Gastroesophageal sphincter (tissue), 4 donors: ENCODE measurements around the gene MYH11. TPM values are rescaled to one million over a fixed set of nuclear protein-coding genes. Genes with fewer than 3 reads are reported as not detected.

Source experiments
- ATAC-seq: fragments of 150-250 bp; one replicate; pipeline ENCODE4 v1.9.1; 2016; ENCODE audit warnings: mild to moderate bottlenecking, moderate library complexity
- H3K27ac ChIP-seq, 4 donors: fragments of 200-600 bp; sonication (generic) in 3 of 4; 1 replicate in 3 of 4; 2 replicates in 1 of 4; pipeline ENCODE4 v1.5.1; 2016 to 2019
- H3K27me3 ChIP-seq: fragments of 200-600 bp; sonication (generic); one replicate; pipeline ENCODE4 v1.5.1; 2019
- H3K36me3 ChIP-seq, 2 donors: fragments of 200-600 bp; sonication (generic); one replicate each; pipeline ENCODE4 v1.5.1; 2019; ENCODE audit warnings: control low read depth in 1 of 2
- H3K4me1 ChIP-seq, 3 donors: fragments of 200-600 bp; sonication (generic); 1 replicate in 2 of 3; 2 replicates in 1 of 3; pipeline ENCODE4 v1.5.1; 2016 to 2019; ENCODE audit warnings: control low read depth in 2 of 3
- H3K4me3 ChIP-seq, 2 donors: fragments of 200-600 bp; sonication (generic); one replicate each; pipeline ENCODE4 v1.5.1; 2019; ENCODE audit warnings: mild to moderate bottlenecking in 1 of 2, moderate library complexity in 1 of 2
- H3K9me3 ChIP-seq, 3 donors: fragments of 200-600 bp; sonication (generic); one replicate each; pipeline ENCODE4 v1.5.1; 2017 to 2019; ENCODE audit warnings: control low read depth in 2 of 3
- CTCF ChIP-seq, 4 experiments: fragments of 200-600 bp in 2 of 4; fragments of 450-650 bp in 2 of 4; sonication (generic) in 1 of 4; IDR thresholded peaks; one replicate each; pipeline ENCODE4 v1.5.1; 2017 to 2019; ENCODE audit warnings: antibody characterized with exemption in 4 of 4, mild to moderate bottlenecking in 2 of 4, moderate library complexity in 2 of 4
- EP300 ChIP-seq: sonication (generic); formaldehyde crosslinking; IDR thresholded peaks from one replicate; pipeline ENCODE4 v1.6.1; 2017; ENCODE audit warnings: antibody characterized with exemption, mild to moderate bottlenecking
- POLR2A ChIP-seq, 2 donors: fragments of 450-650 bp; IDR thresholded peaks; one replicate each; pipeline ENCODE4 v1.6.1; 2017; ENCODE audit warnings: antibody characterized with exemption in 2 of 2, mild to moderate bottlenecking in 2 of 2, moderate library complexity in 1 of 2
- POLR2AphosphoS5 ChIP-seq: sonication (generic); formaldehyde crosslinking; IDR thresholded peaks from one replicate; pipeline ENCODE4 v1.6.1; 2017; ENCODE audit warnings: antibody characterized with exemption
- WGBS, 2 donors: methylation state at CpG; one replicate each; pipeline ENCODE4 v1.1.5; 2018; ENCODE audit warnings: low coverage in 1 of 2; 5-methylcytosine and 5-hydroxymethylcytosine counted together
- total RNA-seq, 4 donors: library from RNA; depleted of rRNA; stranded (reverse); fragments of >200 nt; gene quantifications; one replicate each; pipeline ENCODE4 v1.1.0, GENCODE V29; 2016

The MYH11 gene
- total RNA-seq, 4 donors from 2014 or later = 7,231 to 23,237 (median 11,307) TPM

- Histone ChIP-seq H3K4me3 (no peak overlapping the region), H3K9me3 (no peaks in the 10 kb centered on the region), H3K27me3 (peaks cover 5% of the 10 kb centered on the region), H3K27ac (peak overlapping the region; percentile 40 to 97 (median 94)), H3K36me3 (peaks cover 0 to 10% of the 10 kb centered on the region in 2 donors), H3K4me1 (peaks cover 0 to 84% (median 12%) of the 10 kb centered on the region in 3 donors)
- ATAC-seq = no peak
- 80 to 89% methylated on average over 1 to 2 of the region's 3 CpGs for WGBS, 2 donors
- TF ChIP-seq POLR2A (IDR thresholded peaks at IDR 0.05) (no peak), EP300 (no peak), CTCF (IDR thresholded peaks at IDR 0.05) (no peak), POLR2AphosphoS5 (no peak)
Measured at GRCh38 chr16:15861996-15862395, 5.2 kb upstream of the MYH11 start.

GRCh38 chr16:15858921-15859668 lies 2.3 kb upstream of the MYH11 start:
- Histone ChIP-seq H3K4me3 (no peak overlapping the region), H3K36me3 (no peaks in the 10 kb centered on the region), H3K27ac (peak overlapping the region; percentile 91 to 97 (median 94)), H3K27me3 (peaks cover 8% of the 10 kb centered on the region), H3K4me1 (peaks cover 0 to 60% (median 12%) of the 10 kb centered on the region in 3 donors), H3K9me3 (no peaks in the 10 kb centered on the region)
- WGBS, 2 donors = 50 to 54% methylated on average over 8 to 11 of the region's 12 CpGs
- ATAC-seq = no peak
- TF ChIP-seq POLR2AphosphoS5 (peak; percentile 13), EP300 (no peak), CTCF (IDR thresholded peaks at IDR 0.05) (peak in 1 of 4 experiments; percentile 2), POLR2A (IDR thresholded peaks at IDR 0.05) (no peak)

GRCh38 chr16:15857724-15858560 lies 1.1 kb upstream of the MYH11 start:
- Histone ChIP-seq H3K9me3 (no peaks in the 10 kb centered on the region), H3K4me1 (peaks cover 0 to 52% (median 12%) of the 10 kb centered on the region in 3 donors), H3K36me3 (peaks cover 0 to under 1% of the 10 kb centered on the region in 2 donors), H3K27ac (peak overlapping the region; percentile 91 to 97 (median 94)), H3K4me3 (peak overlapping the region; percentile 54 to 70), H3K27me3 (peaks cover 8% of the 10 kb centered on the region)
- WGBS, 2 donors = 0 to 1% methylated on average over 12 to 13 of the region's 55 CpGs
- peak; percentile 33 for TF ChIP-seq POLR2AphosphoS5
- peak; percentile 40 to 52 for TF ChIP-seq POLR2A (IDR thresholded peaks at IDR 0.05)
- TF ChIP-seq CTCF (IDR thresholded peaks at IDR 0.05) = no peak
- no peak for TF ChIP-seq EP300
- peak; percentile 84 for ATAC-seq

GRCh38 chr16:15856182-15856581 lies 646 bp downstream of the MYH11 start:
- Histone ChIP-seq H3K27me3 (peaks cover 8% of the 10 kb centered on the region), H3K4me3 (peak overlapping the region; percentile 54 to 70), H3K27ac (peak overlapping the region; percentile 74 to 97 (median 94)), H3K9me3 (no peaks in the 10 kb centered on the region), H3K36me3 (peaks cover 0 to 7% of the 10 kb centered on the region in 2 donors), H3K4me1 (peaks cover 0 to 52% (median 12%) of the 10 kb centered on the region in 3 donors)
- TF ChIP-seq POLR2A (IDR thresholded peaks at IDR 0.05) (no peak), CTCF (IDR thresholded peaks at IDR 0.05) (no peak), POLR2AphosphoS5 (no peak), EP300 (no peak)
- ATAC-seq = no peak
- WGBS, 2 donors = 6 to 35% methylated on average over 2 of the region's 2 CpGs
